Measurements from ENCODE around the gene USH1C.
A peak's percentile ranks its signal among the peaks of the same experiment; 100 is the strongest.

USH1C gene

DNA sequence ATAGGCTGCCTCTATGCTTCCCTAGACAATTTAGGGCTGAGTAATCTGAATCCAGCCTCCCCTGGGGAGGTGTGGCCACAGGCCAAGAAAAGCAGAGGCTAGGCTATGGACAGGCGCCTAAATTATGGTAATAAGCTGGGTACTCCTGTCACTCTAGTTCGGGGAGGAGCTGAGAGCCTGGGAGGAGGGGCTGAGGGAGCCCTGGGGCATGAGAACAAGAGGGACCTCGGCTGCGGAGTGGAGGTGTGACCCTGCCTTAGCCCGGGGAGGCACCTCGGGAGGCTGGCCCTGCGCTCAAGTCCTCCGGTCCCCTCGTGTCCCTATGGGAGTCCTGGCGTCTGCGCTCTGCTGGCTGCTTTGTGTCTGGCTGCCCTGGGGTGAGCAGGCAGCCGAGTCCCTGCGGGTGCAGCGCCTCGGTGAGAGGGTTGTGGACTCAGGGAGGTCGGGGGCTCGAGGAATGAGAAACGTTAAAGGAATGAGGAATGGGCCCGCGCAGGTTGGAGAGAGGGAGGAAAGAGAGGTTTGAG is 2.9 kb upstream of the USH1C start, which contains the start of gene OTOG:
Gene OTOG (plus strand): TSS at position 209 of the 527 bp plus-strand sequence. CDS start 114 bp downstream, at position 323.
- no peak for DNase-seq (ENCODE audit: low spot score)

DNA sequence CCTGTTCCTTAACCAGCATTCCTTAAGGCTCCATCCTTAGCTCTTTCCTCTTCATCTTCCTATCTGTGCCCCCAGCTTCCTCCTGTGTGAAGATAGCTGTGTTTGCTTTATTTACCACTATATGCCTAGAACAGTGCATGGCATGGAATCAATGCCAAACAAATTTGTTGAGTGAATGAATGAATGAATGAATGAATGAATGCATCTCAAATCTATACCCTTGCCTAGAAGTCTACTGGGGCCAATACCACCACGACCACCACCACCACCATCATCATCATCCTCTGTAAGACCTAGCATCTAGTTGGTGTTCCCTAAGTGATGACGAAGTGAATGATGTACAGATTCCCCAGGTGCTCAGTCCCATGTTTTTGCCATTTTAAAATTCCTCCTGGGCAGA is 2.0 kb upstream of the USH1C start:
- DNase-seq (ENCODE audit: low spot score) = no peak

DNA sequence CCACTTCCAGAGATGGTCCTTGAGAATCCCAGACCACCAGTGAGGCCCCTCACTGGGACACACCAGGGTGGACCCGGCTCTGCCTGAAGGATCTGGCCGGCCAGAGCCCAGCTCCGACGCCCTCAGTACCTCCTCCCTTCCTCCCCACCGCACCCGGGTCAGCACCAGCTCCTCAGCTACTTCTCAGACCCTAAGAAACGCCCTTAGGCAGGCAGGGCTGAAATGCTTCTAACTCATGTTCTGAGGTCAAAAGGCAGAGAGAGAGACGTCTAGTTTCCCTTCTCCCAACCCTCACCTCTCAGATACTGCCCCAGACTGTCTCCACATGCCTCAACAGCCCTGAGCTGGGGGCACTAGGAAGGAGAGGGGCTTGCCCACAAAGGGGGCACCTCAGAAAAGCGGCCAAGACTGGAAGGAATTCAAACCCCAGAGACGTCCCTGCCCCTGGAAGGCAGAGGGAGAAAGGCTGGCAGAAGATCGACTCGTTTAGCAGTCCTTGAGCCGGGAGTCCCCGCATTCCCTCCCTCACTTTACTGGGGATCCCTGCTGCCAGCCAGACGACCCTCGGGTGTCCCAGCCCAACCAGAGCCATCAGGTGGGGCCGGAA is 539 bp downstream of the USH1C start:
- DNase-seq (ENCODE audit: low spot score) = no peak

DNA sequence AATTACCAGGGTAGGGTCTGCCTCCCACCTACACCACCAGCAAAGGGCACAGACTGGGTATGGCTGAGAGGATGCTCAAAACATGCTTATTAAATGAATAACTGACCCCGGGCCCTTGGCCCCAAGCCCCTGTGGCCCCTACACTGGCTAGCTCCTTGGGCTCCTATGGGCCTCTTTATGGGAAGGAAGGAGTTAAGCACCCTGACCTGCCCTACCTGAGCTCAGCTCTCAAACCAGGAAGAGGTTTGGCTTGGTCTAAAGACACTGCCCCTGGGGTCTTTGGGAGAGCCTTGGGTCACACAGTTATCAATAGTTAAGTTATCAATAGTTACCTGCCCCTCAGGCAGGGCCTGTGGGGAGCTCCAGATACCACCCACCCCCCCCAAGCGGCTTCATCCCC is 1.2 kb downstream of the USH1C start:
- DNase-seq (ENCODE audit: low spot score) = no peak

DNA sequence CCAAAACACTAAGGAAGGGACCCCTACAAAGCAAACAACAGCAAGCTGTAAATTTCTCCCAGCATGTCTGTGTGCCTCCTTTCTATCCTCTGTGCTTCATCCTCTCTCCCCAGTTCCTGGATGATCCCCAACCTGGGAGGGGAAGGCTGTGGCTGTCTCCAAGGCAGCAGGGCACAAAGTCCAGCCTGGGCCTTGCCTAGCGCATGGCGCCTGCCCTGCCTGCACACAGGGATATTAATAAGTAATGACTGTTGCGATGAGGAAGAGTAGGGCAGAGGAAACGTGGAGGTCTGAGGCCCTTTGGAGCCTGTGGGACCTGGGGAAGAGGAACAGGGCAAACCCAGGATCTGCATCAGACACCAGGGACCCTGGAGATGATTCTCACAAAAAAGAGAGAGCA is 2.0 kb downstream of the USH1C start:
- DNase-seq (ENCODE audit: low spot score) = no peak

DNA sequence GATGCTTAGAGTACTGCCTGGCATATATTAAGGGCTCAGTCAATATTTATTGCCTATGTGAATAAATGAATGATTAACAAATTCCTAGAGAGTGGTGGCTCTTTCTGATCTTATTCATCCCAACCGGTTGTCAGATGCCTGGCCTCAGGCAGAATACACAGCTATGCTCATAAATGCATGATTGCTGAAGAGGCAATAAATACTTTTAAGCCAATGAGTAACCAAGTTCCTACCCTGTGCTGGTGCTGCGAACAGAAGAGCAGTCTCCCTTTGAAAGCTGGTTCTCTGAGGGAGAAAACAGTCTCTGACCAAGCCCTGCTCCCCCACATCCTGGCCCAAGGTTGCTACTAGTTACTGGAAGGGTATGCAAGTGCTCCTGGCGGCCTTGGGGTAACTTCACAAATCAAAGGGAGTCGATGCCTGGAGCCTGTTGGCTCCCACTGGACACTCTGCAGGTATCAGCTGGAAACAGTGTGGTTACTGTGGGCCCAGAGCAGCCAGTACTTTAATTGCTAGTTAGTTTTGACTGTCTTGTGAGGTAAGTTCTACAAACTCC is 2.8 kb downstream of the USH1C start:
- no peak for DNase-seq (ENCODE audit: low spot score)

DNA sequence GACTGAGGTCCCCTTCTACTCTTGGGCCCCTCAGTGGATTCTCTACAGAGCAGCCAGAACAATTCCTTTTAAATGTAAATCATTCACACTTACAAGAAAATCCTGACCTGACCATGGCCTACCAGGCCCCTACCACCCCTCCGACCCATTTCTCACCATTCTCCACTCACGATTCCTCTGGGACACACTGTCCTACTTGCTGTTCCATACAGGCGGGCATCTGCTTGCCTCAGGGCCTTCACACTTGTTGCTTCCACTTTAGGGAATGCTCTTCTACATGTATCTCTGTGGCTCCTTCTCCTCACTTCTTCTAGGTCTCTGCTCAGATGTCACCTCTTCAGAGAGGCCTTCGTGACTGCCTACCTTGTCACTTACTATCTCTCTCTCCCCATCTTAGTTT is 3.4 kb downstream of the USH1C start:
- DNase-seq (ENCODE audit: low spot score) = no peak

DNA sequence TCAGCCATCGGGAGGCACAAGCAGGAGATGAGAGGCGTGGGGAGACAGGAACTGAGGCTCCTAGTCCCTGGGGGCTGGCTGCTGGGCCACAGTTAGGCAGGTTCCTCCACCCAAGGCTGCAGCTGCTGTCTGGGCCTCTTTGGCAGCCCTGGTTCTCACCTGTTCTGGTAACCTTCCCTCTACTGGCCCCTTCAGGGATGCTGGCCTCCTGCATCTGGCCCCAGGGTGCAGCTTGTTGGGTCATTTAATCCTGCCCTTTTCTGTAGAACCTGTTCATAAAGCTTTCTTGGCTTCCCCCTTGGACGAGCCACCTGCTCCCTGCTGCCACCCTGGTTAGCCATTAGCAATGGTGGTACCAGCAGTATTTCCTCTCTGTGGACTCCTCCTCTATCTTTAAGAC is 5.5 kb downstream of the USH1C start:
- no peak for DNase-seq (ENCODE audit: low spot score)

DNA sequence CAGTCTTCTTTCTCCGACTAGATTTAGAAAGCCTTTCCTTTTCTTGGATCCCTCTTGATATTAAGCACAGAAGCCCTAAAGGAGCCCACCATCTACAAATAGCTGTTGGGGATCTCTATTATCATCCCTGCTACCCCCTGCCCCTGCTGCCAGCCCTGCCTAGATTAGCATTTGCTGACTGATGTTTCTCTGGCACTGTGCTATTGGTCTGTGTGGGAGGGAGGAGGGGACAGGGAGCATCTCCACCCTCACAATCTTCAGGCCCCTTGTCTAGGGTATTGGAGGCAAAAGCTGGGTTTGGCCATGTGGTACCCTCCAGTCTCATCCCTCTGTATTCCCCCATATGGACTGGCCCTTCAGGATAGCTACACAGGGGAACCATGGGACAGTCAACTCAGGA is 6.2 kb downstream of the USH1C start:
- DNase-seq (ENCODE audit: low spot score) = no peak

DNA sequence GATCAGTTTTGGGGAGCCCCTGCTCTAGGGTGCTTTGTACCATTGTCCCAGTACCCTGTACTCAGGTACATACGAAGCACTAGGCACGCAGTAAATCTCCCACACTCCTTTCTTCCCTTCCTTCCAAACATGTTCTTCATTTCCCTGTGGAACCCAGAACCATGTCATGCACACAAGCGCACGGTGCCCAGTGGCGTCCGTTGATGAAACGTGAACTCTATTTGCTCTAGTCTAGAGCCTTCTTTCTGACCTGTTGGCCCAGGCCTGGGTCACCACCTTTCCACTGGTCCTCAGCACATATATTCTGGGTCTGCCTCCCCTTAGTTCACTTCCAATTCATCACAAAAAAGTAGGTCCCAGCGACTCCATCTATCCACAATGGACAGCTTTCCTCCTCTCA is 7.0 kb downstream of the USH1C start:
- DNase-seq (ENCODE audit: low spot score) = no peak

DNA sequence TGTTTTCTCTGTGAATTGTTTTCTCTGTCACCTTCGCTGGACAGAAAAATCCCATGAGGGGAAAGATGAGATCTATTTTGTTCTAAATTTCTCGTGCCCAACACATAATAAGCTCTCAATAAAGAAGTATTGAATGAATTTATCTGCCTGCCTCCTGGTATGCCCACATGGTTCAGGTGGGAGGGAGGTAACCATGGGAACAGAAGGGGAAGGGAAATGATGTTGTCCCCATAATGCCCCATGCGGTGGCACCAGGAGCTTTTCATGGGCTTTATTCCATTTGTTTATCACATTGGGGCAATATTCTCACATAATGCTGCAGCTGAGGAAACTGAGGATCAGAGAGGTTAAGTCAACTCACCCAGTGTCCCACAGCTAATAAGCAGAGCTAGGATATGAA is 8.7 kb downstream of the USH1C start:
- DNase-seq (ENCODE audit: low spot score) = no peak

DNA sequence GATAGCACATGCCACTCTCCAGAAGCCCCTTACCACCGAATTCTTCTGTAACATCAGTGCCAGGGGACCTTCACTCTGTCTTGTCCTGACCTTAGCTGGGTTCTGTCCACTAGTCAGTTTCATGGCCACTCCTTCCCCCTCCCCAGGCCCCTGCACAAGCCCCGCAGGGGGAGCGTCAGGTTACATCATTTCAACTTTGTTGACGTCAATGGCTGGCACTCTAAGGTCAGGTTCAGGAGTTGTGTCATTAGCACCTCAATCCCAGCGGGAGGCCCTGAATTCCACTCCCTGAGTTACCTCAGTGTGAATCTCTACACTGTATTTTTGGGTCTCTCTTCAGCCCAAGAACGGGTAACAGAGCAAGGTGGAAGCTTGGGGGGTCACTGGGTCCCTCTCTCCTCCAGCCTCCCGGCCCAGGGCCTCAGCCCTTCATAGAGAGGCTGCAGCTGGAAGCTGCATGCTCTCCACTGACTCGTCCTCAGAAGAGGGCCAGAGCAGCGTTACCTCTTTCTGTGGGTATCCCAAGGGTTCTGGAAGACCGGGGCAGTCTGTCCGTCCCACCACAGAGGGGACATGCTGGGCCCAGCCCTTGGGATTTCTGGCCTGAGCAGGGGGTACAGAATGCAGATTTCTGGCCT is 10.3 kb downstream of the USH1C start:
- DNase-seq (ENCODE audit: low spot score) = no peak

DNA sequence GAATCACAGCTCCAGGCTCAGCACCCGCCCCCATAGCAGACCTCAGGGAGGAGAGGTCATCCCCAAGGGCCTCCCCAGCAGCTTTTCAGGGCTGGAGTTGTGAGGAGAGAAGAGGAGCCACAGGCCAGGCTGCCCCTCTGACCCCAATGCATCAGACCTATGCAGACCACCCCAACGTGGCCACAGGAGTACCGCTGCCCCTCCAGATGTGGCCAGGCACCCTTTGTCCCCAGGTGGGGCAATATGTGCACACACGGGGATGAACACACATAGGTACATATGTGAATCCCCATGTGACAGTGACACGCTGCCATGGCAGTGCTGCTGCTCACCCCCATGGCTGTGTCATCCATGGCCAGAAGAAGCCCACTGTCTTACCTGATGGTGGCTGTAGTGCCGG is 10.9 kb downstream of the USH1C start:
- no peak for DNase-seq (ENCODE audit: low spot score)

DNA sequence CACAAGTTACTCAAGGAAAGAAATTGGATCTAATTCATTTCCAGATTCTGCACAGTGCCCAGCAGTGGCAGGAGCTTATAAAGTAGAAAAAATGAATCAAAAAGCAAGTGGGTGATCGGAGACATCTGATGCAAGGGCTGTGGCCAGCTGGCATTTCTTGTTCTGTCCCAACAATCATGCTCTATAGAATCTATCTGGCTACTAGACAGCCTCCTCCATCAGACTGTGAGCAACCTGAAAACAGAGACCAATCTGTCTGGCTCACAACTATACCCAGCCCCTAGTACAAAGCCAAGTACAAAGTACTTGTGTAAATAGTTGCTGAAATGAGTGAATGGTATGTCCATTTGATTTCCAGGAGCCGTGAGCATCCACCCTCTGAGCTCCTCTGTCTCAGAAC is 11.4 kb downstream of the USH1C start:
- no peak for DNase-seq (ENCODE audit: low spot score)

DNA sequence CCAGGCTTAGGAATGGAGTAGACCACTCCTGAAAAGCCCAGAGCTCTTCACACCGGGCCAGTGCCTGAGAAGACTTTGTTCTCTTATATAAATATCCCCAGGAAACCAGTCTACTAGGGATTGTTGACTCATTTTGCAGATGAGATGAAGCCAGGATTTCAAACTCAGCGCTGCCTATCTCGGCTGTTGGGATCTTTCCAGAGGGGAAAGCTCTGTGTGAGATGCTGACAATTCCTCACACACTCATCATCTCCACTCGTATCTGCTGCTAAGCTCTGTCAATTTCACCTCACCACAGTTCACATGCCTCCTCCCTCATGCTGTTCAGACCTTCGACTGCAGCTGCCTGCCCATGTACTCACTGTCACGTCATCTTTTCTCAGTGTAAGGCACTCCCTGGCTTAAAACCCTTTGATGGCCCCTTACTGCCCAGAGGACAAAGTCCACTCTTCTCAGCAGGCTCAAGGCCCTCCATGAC is 12.5 kb downstream of the USH1C start:
- DNase-seq (ENCODE audit: low spot score) = no peak

DNA sequence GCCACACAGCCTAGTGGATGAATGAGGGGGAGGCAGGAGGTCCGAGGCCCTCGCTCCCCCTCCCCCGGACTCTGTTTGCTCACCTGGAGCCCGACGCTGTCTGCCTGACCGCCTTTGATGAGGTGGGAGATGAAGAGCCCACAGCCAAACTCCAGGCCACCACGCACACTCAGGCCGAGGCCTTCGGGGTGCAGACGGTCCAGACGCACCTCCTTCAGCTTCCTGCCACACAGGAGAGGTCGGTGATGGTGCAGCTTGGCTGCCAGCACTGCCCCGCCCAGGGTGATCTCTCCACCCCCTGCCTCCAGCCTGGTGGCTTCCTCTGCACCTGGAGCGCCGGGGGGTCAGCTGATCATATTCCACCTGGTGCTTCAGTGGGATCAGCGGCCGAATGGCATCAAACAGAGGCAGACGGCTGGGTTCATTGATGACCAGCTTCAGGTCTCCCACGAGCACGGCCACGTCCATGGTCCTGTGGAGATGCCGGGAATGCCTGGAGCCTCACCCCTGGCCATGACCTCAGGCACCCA is 13.1 kb downstream of the USH1C start:
- DNase-seq (ENCODE audit: low spot score) = no peak

DNA sequence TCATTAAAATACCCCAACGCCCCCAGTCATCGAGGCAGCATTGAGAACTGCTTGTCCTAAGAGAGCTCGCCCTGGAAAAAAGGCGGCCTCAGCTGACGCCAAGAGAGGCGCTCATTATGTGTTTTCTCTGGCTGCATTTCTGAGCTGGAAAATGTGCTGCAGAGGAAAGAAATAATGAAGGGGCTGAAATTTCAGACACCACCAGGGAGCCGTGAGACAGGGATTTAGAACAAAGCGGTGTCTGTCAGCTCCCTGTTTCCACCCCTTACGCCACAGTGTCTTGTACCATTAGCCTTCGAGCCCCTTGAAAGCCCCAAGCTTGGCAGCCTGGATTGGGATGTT is 14.4 kb downstream of the USH1C start:
- DNase-seq (ENCODE audit: low spot score) = no peak

DNA sequence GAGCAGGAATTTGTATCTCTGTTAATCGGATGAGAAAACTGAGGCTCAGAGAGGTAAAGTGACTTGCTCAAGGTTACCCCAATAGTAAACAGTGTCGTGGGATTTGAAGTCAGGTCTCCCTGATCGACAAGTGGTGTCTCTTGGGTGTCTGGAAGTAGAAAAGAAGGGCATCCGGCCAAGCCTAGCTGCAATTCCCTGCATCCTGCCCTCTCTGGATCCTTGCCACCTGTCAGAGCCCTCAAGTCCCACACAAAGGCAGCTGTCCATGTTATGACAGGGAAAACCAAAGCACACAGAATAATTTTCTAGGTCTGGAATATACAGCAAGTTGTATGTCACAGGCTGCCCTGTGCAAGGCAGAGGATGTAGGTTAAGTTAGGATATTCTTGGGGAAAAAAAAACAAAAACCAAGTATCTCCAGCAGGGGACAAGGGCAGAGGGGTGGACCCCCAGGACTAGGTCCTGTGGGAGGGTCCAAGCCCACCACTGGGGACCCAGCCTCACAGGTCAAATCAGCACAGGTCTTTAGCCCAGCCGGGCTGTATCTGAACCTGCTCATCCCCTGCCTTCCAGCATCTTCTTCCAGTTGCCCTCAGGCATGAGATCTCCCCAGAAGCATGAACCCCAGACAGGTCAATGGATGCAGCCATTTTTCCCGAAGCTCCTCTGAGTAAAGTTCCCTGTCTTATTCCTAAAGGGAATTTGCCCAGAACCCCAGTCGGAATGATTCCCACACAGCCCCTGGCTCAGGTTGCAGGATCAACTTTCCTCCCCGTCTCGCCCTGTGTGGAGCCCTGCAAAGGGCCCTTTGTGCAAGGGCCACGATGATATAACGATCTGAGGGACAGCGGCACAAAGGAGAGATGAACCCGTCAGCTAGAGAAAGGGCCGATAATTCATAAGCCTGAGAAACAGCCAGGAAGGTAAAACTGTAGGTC is 15.0 kb downstream of the USH1C start:
- no peak for DNase-seq (ENCODE audit: low spot score)

DNA sequence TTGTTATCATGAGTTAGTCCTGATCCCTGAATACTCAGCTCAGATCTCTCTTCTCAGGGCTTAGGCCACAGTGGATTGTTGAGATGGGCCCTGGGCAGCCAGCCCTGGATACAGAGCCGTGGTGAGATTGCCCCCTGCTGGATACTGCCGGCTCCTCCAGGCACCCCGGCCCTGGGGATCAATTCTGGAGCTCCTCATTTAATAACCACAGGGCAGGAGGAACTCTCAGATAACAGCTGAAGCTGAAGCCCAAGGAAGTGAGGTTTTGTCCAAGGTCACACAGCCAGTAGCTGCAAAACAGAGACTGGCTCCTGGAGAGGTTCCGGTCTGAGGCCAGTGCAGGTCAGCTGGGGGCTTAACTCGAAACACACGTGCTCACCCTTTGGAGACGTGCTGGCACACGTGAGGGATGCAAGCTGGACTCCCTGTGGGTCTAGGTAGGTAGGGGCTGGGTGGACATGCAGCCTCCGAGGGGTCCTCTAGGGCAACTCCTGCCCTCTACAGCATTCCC is 16.0 kb downstream of the USH1C start:
- DNase-seq (ENCODE audit: low spot score) = peak; percentile 91

DNA sequence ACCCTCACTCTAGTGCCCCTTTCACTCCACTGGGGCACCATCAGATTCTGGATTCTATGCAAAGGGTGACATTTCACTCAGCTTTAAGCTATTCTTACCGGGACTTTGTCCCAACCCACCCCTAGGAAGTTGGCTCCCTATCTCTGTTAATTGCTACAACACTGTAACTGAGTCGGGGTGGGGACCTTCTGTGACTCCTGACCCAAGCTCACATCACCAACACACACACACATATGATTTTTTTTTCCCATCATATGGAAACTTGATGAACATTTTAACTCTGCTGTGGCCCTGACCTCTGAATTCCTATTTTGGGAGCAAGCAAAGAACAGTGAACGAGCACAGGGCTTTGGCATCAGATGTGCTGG is 16.6 kb downstream of the USH1C start:
- no peak for DNase-seq (ENCODE audit: low spot score)

DNA sequence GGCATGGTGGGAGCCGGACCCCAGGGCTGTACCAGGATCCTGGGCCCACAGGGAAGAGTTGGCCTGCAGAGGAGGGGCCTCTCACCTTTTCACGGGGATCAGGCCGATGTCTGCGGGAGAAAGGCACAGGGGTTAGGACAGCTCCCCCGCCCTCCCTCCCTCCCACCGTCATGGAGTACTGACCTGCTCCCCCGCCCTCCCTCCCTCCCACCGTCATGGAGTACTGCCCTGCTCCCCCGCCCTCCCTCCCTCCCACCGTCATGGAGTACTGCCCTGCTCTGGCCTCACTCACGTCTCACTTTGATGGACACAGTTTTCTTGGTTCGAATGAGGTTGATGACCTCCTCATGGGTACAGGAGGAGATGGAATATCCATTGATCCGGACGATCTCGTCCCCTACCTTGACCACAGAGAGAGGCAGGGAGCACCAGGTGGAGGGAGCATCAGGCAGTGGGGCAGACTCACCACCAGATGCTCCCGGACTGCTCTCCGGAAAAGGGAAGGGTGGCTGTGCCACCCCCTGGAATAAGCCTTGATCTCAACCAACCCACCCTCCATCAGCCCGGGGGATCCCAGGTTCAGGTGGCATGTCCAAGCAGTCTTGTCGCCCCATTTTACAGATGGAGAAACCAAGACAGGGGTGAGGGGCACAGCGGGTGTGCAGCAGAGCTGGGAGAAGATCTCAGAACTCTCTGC is 17.1 kb downstream of the USH1C start:
- no peak for DNase-seq (ENCODE audit: low spot score)

DNA sequence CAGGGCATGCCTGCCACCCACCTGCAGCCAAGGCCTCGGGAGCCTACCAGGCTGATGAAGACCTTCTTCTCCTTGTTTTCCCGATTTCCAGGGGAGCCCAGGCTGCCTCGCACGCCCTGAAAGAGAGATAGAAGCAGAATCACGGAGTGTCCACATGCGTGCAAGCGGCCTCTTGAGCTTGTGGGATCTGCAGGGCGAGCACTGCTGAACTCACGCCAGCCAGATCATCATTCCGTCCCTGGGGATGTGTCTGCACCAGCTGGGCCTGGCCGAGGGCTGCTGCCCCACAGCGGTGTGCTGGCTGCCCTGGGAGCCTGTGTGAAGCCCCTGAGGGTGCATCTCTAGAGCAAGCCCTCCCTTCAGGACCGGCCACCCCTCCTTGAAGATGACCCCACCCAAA is 17.9 kb downstream of the USH1C start:
- no peak for DNase-seq (ENCODE audit: low spot score)

Measured in D341Med (cell line).